Smooth muscle cell (in vitro differentiated cells): ENCODE results near the gene GSTCD. TPM values are rescaled to one million over a fixed set of nuclear protein-coding genes. Genes with fewer than 3 reads are reported as not detected.
A peak's percentile ranks its signal among the peaks of the same experiment; 100 is the strongest.

Experiments
- DNase-seq: peaks from one replicate; lab custom pipeline; 2025; ENCODE audit not compliant: unreplicated experiment; lab: John Stamatoyannopoulos, UW
- H2AFZ ChIP-seq: fragments of 200-600 bp; sonication (generic); 2 replicates; pipeline ENCODE4 v1.6.0; 2016; ENCODE audit warnings: antibody characterized with exemption, low read depth, mild to moderate bottlenecking
- H3F3A ChIP-seq: fragments of 200-600 bp; sonication (generic); 2 replicates; pipeline ENCODE4 v1.6.0; 2017; ENCODE audit warnings: antibody characterized with exemption, low read depth
- H3K27ac ChIP-seq: fragments of 200-600 bp; sonication (generic); 2 replicates; pipeline ENCODE4 v1.5.1; 2016; ENCODE audit warnings: low read depth, mild to moderate bottlenecking
- H3K27me3 ChIP-seq: fragments of 200-600 bp; sonication (generic); 2 replicates; pipeline ENCODE4 v1.6.1; 2016; ENCODE audit warnings: low read depth, mild to moderate bottlenecking
- H3K36me3 ChIP-seq: fragments of 200-600 bp; sonication (generic); 2 replicates; pipeline ENCODE4 v1.5.1; 2016; ENCODE audit warnings: low read depth
- H3K4me1 ChIP-seq: fragments of 200-600 bp; sonication (generic); 2 replicates; pipeline ENCODE4 v1.5.1; 2016; ENCODE audit warnings: low read depth
- H3K4me2 ChIP-seq: fragments of 200-600 bp; sonication (generic); 2 replicates; pipeline ENCODE4 v1.6.0; 2016; ENCODE audit warnings: mild to moderate bottlenecking
- H3K4me3 ChIP-seq: fragments of 200-600 bp; sonication (generic); 2 replicates; pipeline ENCODE4 v1.5.1; 2016; ENCODE audit warnings: mild to moderate bottlenecking
- H3K79me2 ChIP-seq: fragments of 200-600 bp; sonication (generic); 2 replicates; pipeline ENCODE4 v1.6.0; 2016; ENCODE audit warnings: low read depth, mild to moderate bottlenecking
- H3K9ac ChIP-seq: fragments of 200-600 bp; sonication (generic); 2 replicates; pipeline ENCODE4 v1.6.0; 2016; ENCODE audit warnings: low read depth
- H3K9me3 ChIP-seq: fragments of 200-600 bp; sonication (generic); replicated peaks from 2 replicates; pipeline ENCODE4 v1.5.1; 2016; ENCODE audit warnings: low read depth
- H4K20me1 ChIP-seq: fragments of 200-600 bp; sonication (generic); 2 replicates; pipeline ENCODE4 v1.6.0; 2016; ENCODE audit warnings: low read depth
- CTCF ChIP-seq: fragments of 200-600 bp; sonication (generic); IDR thresholded peaks from 2 replicates; pipeline ENCODE4 v1.5.1; 2017; ENCODE audit warnings: borderline replicate concordance, mild to moderate bottlenecking, antibody characterized with exemption; ENCODE audit not compliant: insufficient read depth, poor library complexity, severe bottlenecking
- WGBS: methylation state at CpG from one replicate; pipeline ENCODE4 v1.1.7; 2016; ENCODE audit warnings: low lambda C conversion rate; 5-methylcytosine and 5-hydroxymethylcytosine counted together
- polyA plus RNA-seq: library from polyadenylated mRNA; unstranded; fragments of >200 nt; fragmentation: Nextera tagmentation; extraction: Ambion mirVana; gene quantifications from 2 replicates; pipeline ENCODE4 v1.2.1, GENCODE V29; 2016
- total RNA-seq: library from RNA; depleted of rRNA; stranded (reverse); fragments of >200 nt; gene quantifications from 2 replicates; pipeline ENCODE4 v1.2.3, GENCODE V29; 2014

Gene GSTCD
- total and polyA plus RNA-seq, 2 experiments from 2014 or later, result 5.6 to 10.5 TPM

GRCh38 chr4:105797225-105797624, 88.6 kb downstream of the GSTCD start:
- H3K79me2 ChIP-seq, result no peaks in the 10 kb centered on the region
- H4K20me1 ChIP-seq, result no peaks in the 10 kb centered on the region
- H3K27me3 ChIP-seq, result no peaks in the 10 kb centered on the region
- H3F3A ChIP-seq, result no peaks in the 10 kb centered on the region
- no peak for TF ChIP-seq CTCF
- no peak overlapping the region for H3K4me2 ChIP-seq
- no peaks in the 10 kb centered on the region for H3K36me3 ChIP-seq
- WGBS, result 100% methylated on average over 1 of the region's 1 CpG
- no peak overlapping the region for H3K4me3 ChIP-seq
- DNase-seq, result no peak
- H3K27ac ChIP-seq, result no peak overlapping the region
- no peak overlapping the region for H2AFZ ChIP-seq
- H3K9me3 ChIP-seq, result no peaks in the 10 kb centered on the region
- no peak overlapping the region for H3K9ac ChIP-seq
- H3K4me1 ChIP-seq, result no peaks in the 10 kb centered on the region

- H3K79me2 ChIP-seq, result no peaks in the 10 kb centered on the region
- no peak for DNase-seq
- H4K20me1 ChIP-seq, result no peaks in the 10 kb centered on the region
- H3F3A ChIP-seq, result no peaks in the 10 kb centered on the region
- TF ChIP-seq CTCF, result no peak
- H3K27ac ChIP-seq, result no peak overlapping the region
- WGBS, result 100% methylated on average over 1 of the region's 1 CpG
- no peaks in the 10 kb centered on the region for H3K27me3 ChIP-seq
- H3K4me3 ChIP-seq, result no peak overlapping the region
- H3K4me1 ChIP-seq, result peaks cover 11% of the 10 kb centered on the region
- H3K36me3 ChIP-seq, result no peaks in the 10 kb centered on the region
- H2AFZ ChIP-seq, result no peak overlapping the region
- no peaks in the 10 kb centered on the region for H3K9me3 ChIP-seq
- H3K9ac ChIP-seq, result no peak overlapping the region
- no peak overlapping the region for H3K4me2 ChIP-seq
These were observed 97.0 kb downstream of the GSTCD start for GRCh38 chr4:105805501-105806120.

- DNase-seq, result no peak
- no peaks in the 10 kb centered on the region for H3K36me3 ChIP-seq
These were observed 98.9 kb downstream of the GSTCD start for GRCh38 chr4:105807496-105807895.

More at GRCh38 chr4:105807496-105807895, 98.9 kb downstream of the GSTCD start:
- H2AFZ ChIP-seq, result no peak overlapping the region
- no peaks in the 10 kb centered on the region for H3K79me2 ChIP-seq
- H3K4me1 ChIP-seq, result peaks cover 11% of the 10 kb centered on the region
- no peaks in the 10 kb centered on the region for H3F3A ChIP-seq
- no peak for TF ChIP-seq CTCF
- peak overlapping the region; percentile 80 for H3K4me2 ChIP-seq
- H3K27ac ChIP-seq, result no peak overlapping the region
- H3K27me3 ChIP-seq, result no peaks in the 10 kb centered on the region
- no peaks in the 10 kb centered on the region for H4K20me1 ChIP-seq
- no peak overlapping the region for H3K4me3 ChIP-seq
- H3K9me3 ChIP-seq, result no peaks in the 10 kb centered on the region
- 94% methylated on average over 2 of the region's 2 CpGs for WGBS
- no peak overlapping the region for H3K9ac ChIP-seq
